GM19397 (cell line): ENCODE data around the gene SDF2.
"Not testable (repeated sequence)": the region's sequence is repeated elsewhere in the genome, so short reads cannot be mapped to it uniquely, and the experiment has no call there.

Experiments
- ATAC-seq: cut with Tn5 transposase; IDR thresholded peaks from one replicate; pipeline ENCODE4 v1.9.1; 2021; ENCODE audit warnings: mild to moderate bottlenecking, moderate library complexity; ENCODE audit not compliant: unreplicated experiment

Gene SDF2

DNA sequence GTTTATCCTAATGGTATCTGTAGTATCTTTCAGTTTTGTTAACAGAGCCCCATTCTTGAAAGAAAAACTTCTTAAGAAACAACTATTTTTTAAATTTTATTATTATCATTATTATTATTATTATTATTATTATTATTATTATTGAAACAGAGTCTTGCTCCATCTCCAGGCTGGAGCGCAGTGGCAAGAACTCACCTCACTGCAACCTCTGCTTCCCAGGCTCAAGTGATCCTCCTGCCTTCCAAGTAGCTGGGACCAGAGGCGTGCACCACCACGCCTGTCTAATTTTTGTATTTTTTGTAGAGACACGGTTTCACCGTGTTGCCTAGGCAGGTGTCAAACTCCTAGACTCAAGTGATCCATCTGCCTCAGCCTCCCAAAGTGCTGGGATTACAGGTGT lies 23.7 kb upstream of the SDF2 start:
- no peak for ATAC-seq

- no peak for ATAC-seq
These were observed 23.3 kb upstream of the SDF2 start for GRCh38 chr17:28684963-28685362.

GRCh38 chr17:28682655-28683054 lies 20.9 kb upstream of the SDF2 start:
- no peak for ATAC-seq

DNA sequence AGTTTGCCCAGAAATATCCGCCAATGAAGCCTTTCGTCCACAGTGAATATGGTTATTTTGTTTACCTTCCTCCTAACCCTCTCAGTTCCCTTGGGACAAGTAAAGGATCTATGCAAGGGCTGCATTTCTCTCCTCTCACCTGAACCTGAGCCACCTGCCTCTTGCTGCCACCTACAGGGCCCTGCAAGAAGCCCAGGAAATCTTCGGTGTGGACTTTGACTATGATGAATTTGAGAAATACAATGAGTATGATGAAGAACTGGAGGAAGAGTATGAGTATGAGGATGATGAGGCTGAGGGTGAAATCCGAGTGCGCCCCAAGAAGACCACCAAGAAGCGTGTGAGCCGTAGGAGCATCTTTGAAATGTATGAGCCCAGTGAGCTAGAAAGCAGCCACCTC lies 14.3 kb upstream of the SDF2 start:
- no peak for ATAC-seq

- ATAC-seq: no peak
These were observed 13.8 kb upstream of the SDF2 start for GRCh38 chr17:28675490-28675889.

GRCh38 chr17:28669918-28670317 lies 8.2 kb upstream of the SDF2 start:
- ATAC-seq: no peak

DNA sequence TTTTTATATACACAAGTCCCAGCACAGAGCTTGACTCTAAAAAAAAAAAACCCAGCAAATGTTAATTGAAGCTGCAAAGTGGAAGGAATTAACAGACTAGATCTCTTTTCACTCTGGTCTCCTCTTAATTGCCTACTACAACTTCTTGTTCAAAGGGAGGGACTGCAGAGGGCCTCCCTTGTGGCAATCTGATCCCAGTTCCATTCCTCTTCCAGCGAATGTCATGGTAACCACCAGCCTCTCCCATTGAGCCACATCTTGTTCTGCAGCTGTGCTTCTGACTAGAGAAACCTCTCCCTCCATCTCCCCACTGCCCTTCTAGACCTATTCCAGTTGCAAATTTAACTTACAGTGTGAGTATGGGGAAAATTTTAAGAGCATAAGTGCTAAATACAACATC lies 6.2 kb upstream of the SDF2 start:
- ATAC-seq: no peak

GRCh38 chr17:28665994-28666393 lies 4.3 kb upstream of the SDF2 start:
- no peak for ATAC-seq

DNA sequence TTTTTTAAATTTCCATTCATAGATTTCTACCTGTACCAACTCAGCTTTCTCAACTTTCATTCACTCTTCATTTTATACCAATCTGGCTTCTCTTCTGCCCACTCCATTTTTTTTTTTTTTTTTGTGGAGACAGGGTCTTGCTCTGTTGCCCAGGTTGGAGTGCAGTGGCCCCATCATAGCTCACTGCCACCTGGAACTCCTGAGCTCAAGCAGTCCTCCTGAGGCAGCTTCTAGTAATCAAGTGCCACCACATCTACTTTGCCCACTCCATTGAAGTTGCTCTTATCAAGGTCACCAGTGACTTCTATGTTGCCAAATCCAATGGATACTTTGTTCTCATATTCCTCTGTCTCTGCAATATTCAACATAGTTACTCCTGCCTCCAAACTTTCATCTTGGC lies 2.0 kb upstream of the SDF2 start:
- ATAC-seq: no peak

DNA sequence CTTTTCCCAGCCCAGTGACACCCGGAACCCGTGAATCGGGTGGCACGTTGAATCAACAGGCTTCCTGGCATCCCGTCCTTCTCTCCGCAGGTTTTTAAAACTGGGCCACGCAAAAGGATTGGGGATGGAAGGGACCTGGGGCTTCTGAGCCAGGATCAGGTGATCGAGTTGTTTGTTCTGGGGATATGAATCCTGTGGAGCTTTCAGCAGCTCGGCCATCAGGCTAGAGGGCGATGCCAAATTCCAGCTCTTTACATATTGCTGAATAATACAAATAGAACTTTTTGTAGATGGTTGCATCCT lies 772 bp upstream of the SDF2 start:
- ATAC-seq: no peak

- ATAC-seq: not testable (repeated sequence)
These were observed 2.2 kb downstream of the SDF2 start for GRCh38 chr17:28659497-28659881.

- ATAC-seq: not testable (repeated sequence)
These were observed 2.8 kb downstream of the SDF2 start for GRCh38 chr17:28658766-28659496.

- not testable (repeated sequence) for ATAC-seq
These were observed 3.4 kb downstream of the SDF2 start for GRCh38 chr17:28658342-28658741.

DNA sequence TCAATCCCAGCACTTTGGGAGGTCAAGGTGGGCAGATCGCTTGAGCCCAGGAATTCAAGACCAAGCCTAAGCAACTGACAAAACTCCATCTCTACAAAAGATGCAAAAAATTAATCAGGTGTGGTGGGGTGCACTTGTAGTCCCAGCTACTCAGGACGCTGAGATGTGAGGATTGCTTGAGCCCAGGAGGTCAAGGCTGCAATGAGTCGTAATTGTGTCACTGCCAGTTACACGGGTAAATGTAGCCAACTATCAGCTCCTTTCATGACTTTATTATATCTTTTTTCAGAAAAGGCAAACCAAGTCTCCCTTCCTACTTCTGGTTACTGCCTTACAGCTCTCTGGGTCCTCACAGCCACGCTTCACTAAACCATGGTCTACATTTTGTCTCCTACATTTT lies 4.0 kb downstream of the SDF2 start:
- ATAC-seq: no peak

GRCh38 chr17:28655160-28655559 lies 6.5 kb downstream of the SDF2 start:
- no peak for ATAC-seq

DNA sequence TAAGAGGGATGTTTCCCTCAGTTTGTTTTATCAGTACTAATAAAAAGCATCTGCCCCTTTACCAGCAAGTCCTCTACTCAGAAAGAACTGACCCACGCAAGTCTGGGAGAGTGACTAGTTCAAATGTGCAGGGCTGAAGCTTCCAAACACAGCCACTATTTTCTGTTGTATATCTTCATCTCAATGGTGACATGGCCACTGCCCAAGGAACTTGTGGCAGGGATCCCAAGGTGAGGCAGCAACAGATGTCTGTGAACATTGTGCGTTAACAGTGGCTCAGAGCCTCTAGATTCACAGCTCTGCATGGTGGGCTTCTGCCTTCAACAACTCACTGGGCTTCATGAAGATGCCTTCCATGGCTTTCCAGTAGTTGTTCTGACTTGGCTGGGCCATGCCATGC lies 13.0 kb downstream of the SDF2 start:
- no peak for ATAC-seq

DNA sequence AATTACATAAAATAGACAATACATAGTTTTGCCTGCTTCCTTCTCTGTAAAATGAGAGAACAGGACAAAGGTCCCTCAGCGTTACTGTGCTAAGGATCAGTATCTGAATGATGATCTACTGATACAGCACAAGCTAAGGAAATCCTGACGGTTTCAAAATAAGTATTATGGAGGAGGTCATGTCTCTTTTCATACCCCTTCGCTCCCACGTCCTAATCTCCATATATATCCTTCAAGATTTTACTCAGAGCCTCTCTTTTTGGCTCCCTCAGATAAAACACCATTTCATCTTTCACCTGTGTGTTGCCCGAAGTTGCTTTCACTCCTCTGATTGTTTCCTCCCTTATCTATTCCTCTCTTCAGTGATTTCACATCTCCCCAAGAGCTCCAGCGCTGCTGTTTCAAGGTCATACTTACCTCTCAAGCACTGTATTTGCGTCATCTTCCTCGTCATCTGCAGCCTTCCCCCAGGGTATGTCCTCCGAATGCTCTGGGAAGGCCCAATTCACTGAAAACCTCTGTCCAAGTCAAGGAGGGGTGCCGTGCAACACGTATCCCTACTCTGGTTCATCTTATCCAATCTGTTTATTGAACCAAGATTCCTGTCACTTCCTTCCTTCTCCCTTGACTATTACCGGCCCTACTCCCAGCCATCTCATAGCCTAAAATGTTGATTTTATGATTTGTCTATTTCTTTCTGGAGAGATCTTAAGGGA lies 15.5 kb downstream of the SDF2 start:
- no peak for ATAC-seq

DNA sequence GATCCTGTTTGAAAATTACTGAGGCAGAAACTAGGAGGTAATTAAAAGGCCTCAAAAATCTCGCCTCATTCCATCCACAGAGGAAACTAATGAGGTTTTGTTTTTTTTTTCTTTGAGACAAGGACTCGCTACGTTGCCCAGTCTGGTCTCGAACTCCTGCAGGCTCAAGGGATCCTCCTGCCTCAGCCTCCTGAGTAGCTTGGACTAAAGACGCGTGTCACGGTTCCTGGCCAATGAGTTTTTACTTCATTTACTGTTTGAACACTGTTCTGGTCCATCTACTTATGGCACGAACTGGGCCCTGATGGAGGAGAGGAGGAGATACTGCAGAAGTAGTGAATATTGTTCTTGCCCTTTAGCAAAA lies 16.1 kb downstream of the SDF2 start:
- ATAC-seq: no peak

GRCh38 chr17:28644787-28645575 lies 16.7 kb downstream of the SDF2 start, which contains the start of gene BLTP2:
BLTP2 (minus strand) TSS chr17:28645158; CDS start chr17:28645056, 102 bp downstream.
- ATAC-seq: peak; percentile 92

GRCh38 chr17:28643983-28644786 lies 17.5 kb downstream of the SDF2 start:
- ATAC-seq: peak; percentile 4

- ATAC-seq: no peak
These were observed 20.1 kb downstream of the SDF2 start for GRCh38 chr17:28641579-28641978.
